Kasumi-1 (cell line): ENCODE measurements around the gene DXO.

Source experiments
- DNase-seq, 2 experiments: peaks; one replicate each; lab custom pipeline; 2025; lab: John Stamatoyannopoulos, UW

DXO gene

DNA sequence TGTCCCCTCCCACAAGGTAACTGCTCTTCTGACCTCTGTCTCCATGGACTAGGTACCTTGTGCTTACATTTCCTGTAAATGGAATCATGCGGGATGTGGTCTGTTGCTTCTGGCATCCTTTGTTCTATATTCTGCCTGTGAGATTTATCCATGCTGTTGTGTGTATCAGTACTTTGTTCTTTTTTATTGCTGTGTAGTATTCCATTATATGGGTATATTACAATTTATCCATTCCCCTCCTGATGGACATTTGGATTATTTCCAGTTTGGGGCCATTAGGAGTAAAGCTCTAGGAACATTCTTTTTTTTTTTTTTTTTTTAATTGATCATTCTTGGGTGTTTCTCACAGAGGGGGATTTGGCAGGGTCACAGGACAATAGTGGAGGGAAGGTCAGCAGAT, 41.0 kb downstream of the DXO start:
- no peak for DNase-seq

- no peak for DNase-seq
These were observed 43.3 kb downstream of the DXO start for GRCh38 chr6:31928672-31928939.

- no peak for DNase-seq
These were observed 43.9 kb downstream of the DXO start for GRCh38 chr6:31927863-31928671.

DNA sequence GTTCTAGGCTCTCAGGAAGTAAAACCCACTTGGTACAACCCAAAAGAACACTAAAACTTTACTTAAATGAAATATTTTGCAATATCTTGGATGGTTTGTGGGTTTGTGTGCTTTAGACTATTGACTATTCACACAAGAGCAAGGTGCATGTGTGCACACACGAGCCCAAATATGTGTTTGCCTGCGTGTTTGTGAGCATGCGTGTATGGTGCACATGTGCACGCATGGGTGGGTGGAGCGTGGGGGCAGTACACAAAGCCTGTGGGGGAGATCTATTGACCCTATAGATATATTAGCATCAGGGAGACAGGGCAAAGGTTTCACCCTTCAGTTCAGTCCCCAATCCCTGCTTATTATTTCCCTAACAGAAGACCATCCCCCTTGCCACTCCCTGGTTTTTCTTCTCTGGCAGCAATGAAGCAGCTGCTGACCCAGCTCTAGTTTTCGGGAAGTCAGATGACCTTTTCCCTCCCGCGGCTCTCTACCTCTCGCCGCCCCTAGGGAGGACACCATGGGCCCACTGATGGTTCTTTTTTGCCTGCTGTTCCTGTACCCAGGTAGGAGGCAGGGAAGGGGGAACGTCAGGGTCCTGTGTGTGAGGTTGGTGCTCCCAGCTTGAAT, 44.6 kb downstream of the DXO start, which contains the start of gene C2:
Gene C2, plus strand, starts transcription at position 476 of the 621 bp plus-strand sequence. Its CDS starts 36 bp downstream, at position 512.
- DNase-seq, result no peak

DNA sequence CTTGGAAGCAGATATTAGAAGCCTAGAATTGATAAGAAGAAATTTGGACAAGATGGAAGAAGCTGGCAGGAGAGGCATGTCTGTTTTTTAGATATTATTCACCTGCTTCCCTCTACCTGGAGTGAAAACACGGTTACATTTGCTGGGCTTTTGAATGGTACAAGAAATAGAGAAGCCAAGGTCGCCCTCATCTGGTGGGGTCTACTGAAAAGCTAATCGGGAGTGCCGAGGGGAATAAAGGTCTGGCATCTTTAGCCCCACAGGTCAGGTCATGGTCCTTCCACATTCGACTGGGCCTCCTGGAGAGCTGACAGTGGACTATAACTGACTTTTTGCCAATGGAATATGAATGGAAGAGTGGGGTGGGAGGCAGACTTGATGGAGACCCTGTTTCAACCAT, 49.0 kb downstream of the DXO start:
- DNase-seq, result peak; percentile 15 to 41

GRCh38 chr6:31920811-31921210, 51.1 kb downstream of the DXO start:
- no peak for DNase-seq
